HEK293T (cell line): ENCODE measurements around the gene MACROD1.

Experiments used
- CTCF ChIA-PET: fragments of 350-600 bp; formaldehyde crosslinking; extraction: SDS; loops from one replicate; lab custom pipeline; 2021; ENCODE audit warnings: antibody characterized with exemption, inconsistent platforms; lab: Yijun Ruan, JAX
- POLR2A ChIA-PET: fragments of 350-600 bp; formaldehyde crosslinking; extraction: SDS; loops from one replicate; lab custom pipeline; 2020; ENCODE audit warnings: antibody characterized with exemption, inconsistent platforms; lab: Yijun Ruan, JAX
- DNase-seq: peaks from one replicate; pipeline ENCODE4 v3.0.0; 2012; ENCODE audit warnings: mixed read lengths; ENCODE audit errors: extremely low spot score
- ARNT ChIP-seq: fragments of 450-650 bp; IDR thresholded peaks from 2 replicates; pipeline ENCODE4 v1.6.1; 2017; ENCODE audit warnings: mild to moderate bottlenecking
- BHLHE40 ChIP-seq: fragments of 450-650 bp; IDR thresholded peaks from 2 replicates; pipeline ENCODE4 v1.6.1; 2016; ENCODE audit warnings: mild to moderate bottlenecking, moderate library complexity, borderline replicate concordance
- CTBP1 ChIP-seq: fragments of 450-650 bp; IDR thresholded peaks from 2 replicates; pipeline ENCODE4 v1.6.1; 2016; ENCODE audit warnings: borderline replicate concordance
- ELF4 ChIP-seq: fragments of 450-650 bp; IDR thresholded peaks from 2 replicates; pipeline ENCODE4 v1.6.1; 2017; ENCODE audit warnings: antibody characterized with exemption
- FOXA1 ChIP-seq: fragments of 450-650 bp; IDR thresholded peaks from 2 replicates; pipeline ENCODE4 v1.6.1; 2016; ENCODE audit warnings: mild to moderate bottlenecking
- FOXK2 ChIP-seq: fragments of 450-650 bp; IDR thresholded peaks from 2 replicates; pipeline ENCODE4 v1.6.1; 2016; ENCODE audit warnings: mild to moderate bottlenecking
- FOXM1 ChIP-seq: fragments of 450-650 bp; IDR thresholded peaks from 2 replicates; pipeline ENCODE4 v1.6.1; 2017; ENCODE audit warnings: mild to moderate bottlenecking, borderline replicate concordance
- HDGF ChIP-seq: fragments of 450-650 bp; IDR thresholded peaks from 2 replicates; pipeline ENCODE4 v1.6.1; 2017; ENCODE audit warnings: antibody characterized with exemption, borderline replicate concordance
- L3MBTL2 ChIP-seq: fragments of 450-650 bp; conservative IDR thresholded peaks from 2 replicates; pipeline ENCODE4 v1.6.1; 2016; ENCODE audit warnings: mild to moderate bottlenecking
- LEF1 ChIP-seq: fragments of 450-650 bp; IDR thresholded peaks from 2 replicates; pipeline ENCODE4 v1.6.1; 2017; ENCODE audit warnings: mild to moderate bottlenecking, borderline replicate concordance
- NFRKB ChIP-seq: fragments of 450-650 bp; IDR thresholded peaks from 2 replicates; pipeline ENCODE4 v1.6.1; 2016; ENCODE audit warnings: mild to moderate bottlenecking, moderate library complexity
- PKNOX1 ChIP-seq: fragments of 450-650 bp; IDR thresholded peaks from 2 replicates; pipeline ENCODE4 v1.6.1; 2016
- SP1 ChIP-seq: fragments of 450-650 bp; IDR thresholded peaks from 2 replicates; pipeline ENCODE4 v1.6.1; 2017
- SUZ12 ChIP-seq: fragments of 450-650 bp; IDR thresholded peaks from 2 replicates; pipeline ENCODE4 v1.6.1; 2016; ENCODE audit warnings: mild to moderate bottlenecking
- TARDBP ChIP-seq: fragments of 450-650 bp; IDR thresholded peaks from 2 replicates; pipeline ENCODE4 v1.6.1; 2016
- ZNF384 ChIP-seq: fragments of 450-650 bp; IDR thresholded peaks from 2 replicates; pipeline ENCODE4 v1.6.1; 2016

The MACROD1 gene

GRCh38 chr11:64148226-64148916 is 17.5 kb downstream of the MACROD1 start:
- POLR2A ChIA-PET, result interaction anchor here (0.7 kb wide), 1 partner anchor 685 kb away, joined by 3 read pairs; no protein-coding TSS in a partner anchor
- CTCF ChIA-PET, result interaction anchor here (0.8 kb wide), 1 partner anchor 147 kb away, joined by 3 read pairs; no protein-coding TSS in a partner anchor
- TF ChIP-seq PKNOX1 (peak; percentile 90), FOXK2 (no peak), FOXA1 (no peak)
- peak; percentile 80 for DNase-seq

GRCh38 chr11:64146036-64146955 is 19.6 kb downstream of the MACROD1 start:
- TF ChIP-seq SP1, result no peak
- no peak for TF ChIP-seq FOXA1
- no peak for TF ChIP-seq PKNOX1
- TF ChIP-seq L3MBTL2, result no peak
- no peak for TF ChIP-seq HDGF
- no peak for TF ChIP-seq ARNT
- TF ChIP-seq TARDBP, result no peak
- no peak for TF ChIP-seq BHLHE40
- TF ChIP-seq FOXK2, result no peak
- TF ChIP-seq NFRKB, result no peak
- TF ChIP-seq ELF4, result no peak
- no peak for TF ChIP-seq SUZ12
- no peak for TF ChIP-seq ZNF384
- TF ChIP-seq FOXM1, result no peak
- no peak for TF ChIP-seq LEF1
- TF ChIP-seq CTBP1, result no peak
- DNase-seq, result peak; percentile 77
- POLR2A ChIA-PET, result no interaction called here
- CTCF ChIA-PET, result interaction anchor here (0.8 kb wide), 1 partner anchor 12 kb away, joined by 3 read pairs; no protein-coding TSS in a partner anchor

DNA sequence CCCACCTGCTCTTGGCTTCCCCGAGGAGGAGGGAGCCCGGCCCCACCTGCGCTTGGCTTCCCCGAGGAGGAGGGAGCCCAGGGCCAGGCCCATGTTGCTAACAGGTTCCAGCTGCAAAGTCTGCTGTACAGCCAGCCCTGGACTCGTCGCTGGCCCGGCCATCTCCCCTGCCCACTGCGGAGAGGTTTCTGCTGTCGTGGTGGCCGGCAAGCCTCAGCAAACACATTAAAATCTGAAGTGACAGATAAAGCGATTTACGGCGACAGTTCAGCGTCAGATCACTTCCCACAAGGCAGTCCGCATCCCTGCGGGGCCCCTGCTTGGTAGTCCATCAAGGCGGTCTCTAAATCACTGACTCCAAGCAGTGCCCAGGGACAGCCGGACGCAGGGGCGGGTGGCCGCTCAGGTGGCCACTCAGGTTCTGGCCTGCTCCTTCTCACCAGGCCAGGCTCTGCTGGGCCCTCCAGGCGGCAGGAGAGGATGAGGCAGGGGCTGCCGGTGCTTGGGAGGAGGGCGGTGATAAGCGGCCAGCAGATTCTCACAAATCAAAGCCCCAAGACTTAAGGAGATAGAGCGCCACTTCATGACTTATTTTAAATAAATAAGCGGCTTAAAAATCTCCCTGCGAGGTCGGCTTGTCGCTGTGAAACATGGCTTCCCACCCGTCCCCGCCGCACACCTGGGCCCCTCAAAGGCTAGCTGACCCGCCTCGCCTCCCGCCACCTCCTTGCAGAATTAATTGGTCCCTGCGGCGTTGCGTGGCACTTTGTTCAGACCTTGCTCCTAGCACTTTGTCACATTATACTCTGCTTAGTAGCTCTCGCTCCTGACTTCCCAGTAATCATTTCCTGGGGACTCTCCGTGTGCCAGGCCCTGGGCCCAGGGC is 21.1 kb downstream of the MACROD1 start:
- CTCF ChIA-PET, result interaction anchor here (0.8 kb wide), 1 partner anchor 10 kb away, joined by 3 read pairs; no protein-coding TSS in a partner anchor
- POLR2A ChIA-PET, result no interaction called here
- DNase-seq, result no peak
- TF ChIP-seq ELF4 (no peak), BHLHE40 (no peak), LEF1 (no peak), ZNF384 (no peak), NFRKB (no peak), PKNOX1 (peak; percentile 78)

- CTCF ChIA-PET, result no interaction called here
Measured at GRCh38 chr11:64141081-64141783, 24.7 kb downstream of the MACROD1 start.

GRCh38 chr11:64140082-64140481 is 25.8 kb downstream of the MACROD1 start:
- POLR2A ChIA-PET, result no interaction called here
- DNase-seq, result no peak
- TF ChIP-seq L3MBTL2, result no peak
- TF ChIP-seq FOXA1, result no peak
- no peak for TF ChIP-seq SP1
- no peak for TF ChIP-seq FOXM1
- no peak for TF ChIP-seq TARDBP
- no peak for TF ChIP-seq CTBP1
- no peak for TF ChIP-seq LEF1
- no peak for TF ChIP-seq ELF4
- no peak for TF ChIP-seq BHLHE40
- no peak for TF ChIP-seq FOXK2
- no peak for TF ChIP-seq NFRKB
- TF ChIP-seq SUZ12, result no peak
- TF ChIP-seq HDGF, result no peak
- TF ChIP-seq ZNF384, result no peak
- TF ChIP-seq ARNT, result no peak
- TF ChIP-seq PKNOX1, result no peak
- CTCF ChIA-PET, result no interaction called here

More at GRCh38 chr11:64141081-64141783, 24.7 kb downstream of the MACROD1 start:
- TF ChIP-seq LEF1 (no peak), BHLHE40 (no peak)
- DNase-seq, result no peak
- POLR2A ChIA-PET, result no interaction called here
